GM10266 (cell line): ENCODE measurements around the gene CRX.
"Not testable (repeated sequence)": the region's sequence is repeated elsewhere in the genome, so short reads cannot be mapped to it uniquely, and the experiment has no call there.

Experiments
- DNase-seq: peaks from one replicate; pipeline ENCODE4 v3.0.0; 2012; ENCODE audit errors: extremely low spot score
- TF ChIP-seq, protein P1 (sequence below): IDR thresholded peaks from 2 replicates; pipeline ENCODE4 v1.5.1; 2012; ENCODE audit warnings: mild to moderate bottlenecking, low read depth; ENCODE audit not compliant: control insufficient read depth, insufficient read depth; ENCODE audit errors: missing control alignments

The CRX gene

DNA sequence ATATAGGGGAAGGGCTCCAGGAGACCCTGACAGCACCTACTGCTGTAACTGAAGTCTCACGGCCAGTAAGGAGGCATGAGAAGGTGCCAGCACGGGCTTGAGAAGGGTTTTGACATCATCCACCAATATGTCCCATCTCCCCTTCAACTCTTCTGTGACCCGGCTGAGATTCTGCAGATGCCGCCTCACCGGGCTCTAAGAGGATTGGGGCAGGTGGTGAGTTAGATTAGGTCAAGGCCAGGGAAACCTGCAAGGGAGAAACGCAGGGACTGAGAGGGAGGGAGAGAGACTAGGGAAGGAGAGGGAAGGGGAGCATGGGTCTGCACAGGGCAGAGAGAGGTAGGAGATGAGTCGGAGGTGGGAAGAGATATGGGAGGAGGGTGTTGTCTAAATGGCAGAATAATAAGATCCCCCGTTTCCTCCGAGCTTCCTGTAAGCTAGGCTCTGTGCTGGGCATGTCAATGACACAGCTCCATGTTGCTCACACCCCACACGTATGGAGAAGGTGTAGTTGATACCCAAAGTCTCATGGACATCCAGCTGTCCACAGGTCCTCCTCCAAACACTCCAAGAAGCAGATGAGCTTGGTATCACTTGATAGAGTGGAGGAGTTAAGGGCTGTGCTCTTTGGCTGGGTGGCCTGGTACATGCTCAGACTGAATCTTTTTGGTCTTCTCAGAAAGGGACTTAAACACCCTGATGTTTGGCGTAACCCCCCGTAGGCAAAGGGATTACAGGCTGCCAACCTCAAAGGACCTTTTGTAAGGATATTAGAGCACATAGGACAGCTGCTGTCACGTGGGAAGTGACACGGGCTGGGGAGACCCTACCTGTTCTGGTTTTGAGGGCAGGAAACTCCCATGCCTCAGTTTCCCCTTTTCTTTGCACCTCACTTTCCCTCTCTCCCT is 23.5 kb upstream of the CRX start:
- no peak for DNase-seq
- TF ChIP-seq, protein P1, sequence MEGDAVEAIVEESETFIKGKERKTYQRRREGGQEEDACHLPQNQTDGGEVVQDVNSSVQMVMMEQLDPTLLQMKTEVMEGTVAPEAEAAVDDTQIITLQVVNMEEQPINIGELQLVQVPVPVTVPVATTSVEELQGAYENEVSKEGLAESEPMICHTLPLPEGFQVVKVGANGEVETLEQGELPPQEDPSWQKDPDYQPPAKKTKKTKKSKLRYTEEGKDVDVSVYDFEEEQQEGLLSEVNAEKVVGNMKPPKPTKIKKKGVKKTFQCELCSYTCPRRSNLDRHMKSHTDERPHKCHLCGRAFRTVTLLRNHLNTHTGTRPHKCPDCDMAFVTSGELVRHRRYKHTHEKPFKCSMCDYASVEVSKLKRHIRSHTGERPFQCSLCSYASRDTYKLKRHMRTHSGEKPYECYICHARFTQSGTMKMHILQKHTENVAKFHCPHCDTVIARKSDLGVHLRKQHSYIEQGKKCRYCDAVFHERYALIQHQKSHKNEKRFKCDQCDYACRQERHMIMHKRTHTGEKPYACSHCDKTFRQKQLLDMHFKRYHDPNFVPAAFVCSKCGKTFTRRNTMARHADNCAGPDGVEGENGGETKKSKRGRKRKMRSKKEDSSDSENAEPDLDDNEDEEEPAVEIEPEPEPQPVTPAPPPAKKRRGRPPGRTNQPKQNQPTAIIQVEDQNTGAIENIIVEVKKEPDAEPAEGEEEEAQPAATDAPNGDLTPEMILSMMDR: no peak

DNA sequence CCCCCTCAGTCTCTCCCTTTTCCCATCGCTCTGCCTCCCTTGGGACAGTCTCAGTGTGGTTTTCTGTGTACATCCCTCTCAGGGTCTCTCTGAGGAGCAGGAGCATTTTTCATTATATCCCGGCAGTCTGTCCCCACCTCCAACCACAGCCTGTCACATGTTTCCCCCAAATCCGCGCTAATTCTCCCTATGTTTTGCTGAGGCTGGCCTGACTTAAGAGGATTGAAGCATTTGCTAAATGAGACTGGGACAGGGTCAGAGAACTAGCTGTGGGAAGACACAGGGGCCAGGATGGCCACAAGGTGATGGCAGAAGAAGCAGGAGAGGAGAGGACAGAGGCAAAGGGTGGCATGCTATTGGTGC is 22.9 kb upstream of the CRX start:
- DNase-seq: no peak
- TF ChIP-seq, protein P1: no peak

DNA sequence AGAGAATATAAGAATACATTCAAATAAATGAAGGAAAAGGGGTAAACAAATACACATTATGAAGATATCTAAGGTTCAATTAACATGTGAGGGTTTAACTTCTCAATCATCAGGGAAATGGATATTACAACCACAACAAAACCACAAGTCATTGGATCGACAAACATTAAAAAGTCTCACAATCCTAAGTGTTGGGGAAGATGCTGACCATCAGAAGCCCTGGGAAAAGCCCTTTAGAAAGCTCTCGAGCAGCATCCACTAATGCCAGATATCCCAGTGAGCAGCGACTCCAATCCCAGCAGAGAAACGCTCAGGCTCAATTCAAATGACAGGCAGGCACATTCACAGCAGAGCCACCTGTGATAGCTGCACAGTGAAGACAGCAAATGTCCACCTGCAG is 20.5 kb upstream of the CRX start:
- DNase-seq: no peak
- TF ChIP-seq, protein P1: no peak

DNA sequence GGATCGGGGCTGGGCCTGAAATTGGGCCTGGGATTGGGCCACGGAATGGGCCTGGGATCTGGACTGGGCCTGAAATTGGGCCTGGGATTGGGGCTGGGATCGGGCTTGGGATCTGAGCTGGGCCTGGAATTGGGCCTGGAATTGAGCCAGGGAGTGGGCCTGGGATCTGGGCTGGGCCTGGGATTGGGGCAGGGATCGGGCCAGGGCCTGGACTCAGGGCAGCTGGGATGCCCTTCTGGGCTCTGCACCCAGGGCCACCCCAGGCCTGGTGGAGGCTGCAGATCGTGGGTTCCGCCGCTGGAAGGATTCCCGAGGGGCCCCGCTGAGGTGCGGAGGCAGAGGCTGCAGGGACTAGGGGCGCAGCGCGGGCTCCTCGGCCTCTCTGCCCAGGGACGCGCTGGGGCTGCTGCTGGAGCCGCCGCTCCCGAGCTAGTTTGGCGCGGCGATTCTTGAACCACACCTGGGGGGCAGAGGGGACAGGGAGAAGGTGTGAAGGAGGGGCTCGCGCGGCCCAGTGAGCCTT is 19.2 kb upstream of the CRX start:
- DNase-seq: no peak
- TF ChIP-seq, protein P1: no peak

DNA sequence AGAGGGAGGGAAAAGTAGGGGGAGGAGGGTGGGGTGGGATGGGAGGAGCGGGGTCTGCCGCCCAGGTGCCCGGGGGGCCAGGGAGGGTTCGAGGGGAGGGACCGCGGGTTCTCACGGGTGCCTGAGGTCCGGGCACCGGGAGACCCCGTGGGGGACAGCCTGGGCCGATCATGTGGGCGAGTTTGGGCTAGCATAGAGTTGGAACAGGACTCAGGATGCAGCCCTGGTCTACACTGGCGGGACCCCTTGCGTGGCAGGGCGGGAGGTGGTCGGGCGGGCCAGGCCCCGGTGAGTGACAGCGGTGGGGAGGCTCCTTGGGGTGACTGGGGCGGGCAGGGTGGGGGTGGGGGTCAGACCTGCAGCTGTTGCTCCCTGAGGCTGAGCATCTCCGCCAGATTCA is 18.6 kb upstream of the CRX start:
- DNase-seq: not testable (repeated sequence)

DNA sequence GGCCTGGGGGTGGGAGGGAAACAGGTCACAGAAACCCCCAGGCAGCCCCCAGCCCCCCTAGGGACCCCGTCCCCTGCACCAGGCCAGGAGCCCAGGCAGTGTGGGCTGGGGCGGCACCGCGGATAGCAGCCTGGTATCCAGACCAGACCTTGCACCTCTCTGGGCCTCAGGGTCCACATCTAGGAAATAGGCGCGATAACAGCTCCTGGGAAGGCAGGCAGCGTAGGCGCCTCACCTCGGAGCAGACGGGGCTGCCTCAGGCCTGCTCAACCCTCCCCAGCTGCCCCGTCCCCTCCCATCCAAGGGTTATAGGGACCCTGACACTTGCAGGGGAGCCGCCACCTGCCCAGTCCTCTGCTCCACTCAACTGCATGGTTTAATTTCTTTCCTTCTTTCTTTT is 18.1 kb upstream of the CRX start:
- DNase-seq: not testable (repeated sequence)

DNA sequence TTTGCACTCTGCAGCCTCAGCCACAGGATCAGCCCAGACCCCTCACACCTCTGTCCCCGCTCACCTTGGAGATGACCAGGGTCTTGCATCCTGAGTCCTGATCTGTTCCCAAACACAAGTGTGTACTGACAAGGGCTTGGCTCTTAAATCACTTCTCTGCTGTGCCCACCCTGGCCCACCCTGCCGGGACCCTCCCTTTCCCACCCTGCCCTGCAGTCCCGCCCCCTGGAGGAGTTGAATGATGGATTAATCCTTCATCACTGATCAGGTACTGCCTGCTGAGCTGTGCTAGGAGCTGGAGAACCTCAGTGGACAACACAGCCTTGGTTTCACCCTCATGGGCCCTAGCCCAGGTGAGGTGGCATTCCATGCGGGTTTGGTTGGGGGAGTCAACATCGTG is 17.3 kb upstream of the CRX start, which contains the start of gene TPRX1:
Gene TPRX1 (minus strand): TSS at position 101 of the 400 bp plus-strand sequence. CDS start 12 bp downstream, at position 89.
- not testable (repeated sequence) for DNase-seq

DNA sequence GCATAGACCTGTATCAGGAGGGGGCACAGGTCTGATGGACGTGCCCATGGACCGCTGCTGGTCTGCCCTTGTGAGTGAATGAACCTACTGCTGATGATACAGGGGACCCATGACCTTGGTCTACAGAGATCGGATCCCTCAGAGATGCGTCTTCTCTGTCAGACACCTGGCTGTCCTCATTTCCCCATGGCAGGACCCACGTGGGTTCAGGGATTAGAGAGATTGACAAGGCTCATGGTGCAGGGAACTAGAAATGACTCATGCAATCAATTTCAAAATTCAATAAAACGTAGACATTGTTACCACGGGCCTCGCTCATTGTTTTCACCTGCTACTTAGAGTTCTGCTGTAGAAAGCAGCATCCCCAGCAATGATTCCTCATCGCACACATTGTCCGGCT is 16.4 kb upstream of the CRX start:
- DNase-seq: no peak
- TF ChIP-seq, protein P1: no peak

DNA sequence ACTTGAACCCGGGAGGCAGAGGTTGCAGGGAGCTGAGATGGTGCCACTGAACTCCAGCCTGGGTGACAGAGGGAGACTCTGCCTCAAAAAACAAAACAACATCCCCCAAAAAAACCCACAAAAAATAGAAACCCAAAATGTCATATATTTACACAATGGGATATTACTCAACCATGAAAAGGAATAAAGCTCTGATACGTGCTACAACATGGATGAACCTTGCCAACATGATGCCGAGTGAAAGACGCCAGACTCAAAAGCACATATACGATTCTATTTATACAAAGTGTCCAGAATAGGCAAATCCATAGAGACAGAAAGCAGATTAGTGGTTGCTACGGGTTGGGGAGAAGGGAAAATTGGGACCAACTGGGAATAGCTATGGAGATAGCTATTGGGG is 15.3 kb upstream of the CRX start:
- DNase-seq: no peak

More for the DNA sequence above, 15.3 kb upstream of the CRX start:
- TF ChIP-seq, protein P1: no peak
